Hepatocyte (in vitro differentiated cells): ENCODE measurements around the gene MICAL2. TPM values are rescaled to one million over a fixed set of nuclear protein-coding genes. Genes with fewer than 3 reads are reported as not detected.

Experiments used
- DNase-seq: peaks from one replicate; pipeline ENCODE4 v3.0.0-alpha.2; 2016; ENCODE audit warnings: low spot score
- H2AFZ ChIP-seq: fragments of 200-600 bp; sonication (generic); 2 replicates; pipeline ENCODE4 v1.6.0; 2016; ENCODE audit warnings: antibody characterized with exemption, mild to moderate bottlenecking
- H3K27ac ChIP-seq: fragments of 200-600 bp; sonication (generic); 2 replicates; pipeline ENCODE4 v1.5.1; 2016; ENCODE audit warnings: mild to moderate bottlenecking
- H3K27me3 ChIP-seq: fragments of 200-600 bp; sonication (generic); 2 replicates; pipeline ENCODE4 v1.6.1; 2016
- H3K36me3 ChIP-seq: fragments of 200-600 bp; sonication (generic); replicated peaks from 2 replicates; pipeline ENCODE4 v1.5.1; 2016; ENCODE audit warnings: low read depth; ENCODE audit not compliant: insufficient read depth
- H3K4me1 ChIP-seq: fragments of 200-600 bp; sonication (generic); 2 replicates; pipeline ENCODE4 v1.5.1; 2016; ENCODE audit warnings: mild to moderate bottlenecking, moderate library complexity; ENCODE audit not compliant: insufficient read depth
- H3K4me2 ChIP-seq: fragments of 200-600 bp; sonication (generic); 2 replicates; pipeline ENCODE4 v1.6.0; 2016
- H3K4me3 ChIP-seq: fragments of 200-600 bp; sonication (generic); 2 replicates; pipeline ENCODE4 v1.5.1; 2016; ENCODE audit warnings: mild to moderate bottlenecking
- H3K79me2 ChIP-seq: fragments of 200-600 bp; sonication (generic); 2 replicates; pipeline ENCODE4 v1.6.0; 2017; ENCODE audit warnings: mild to moderate bottlenecking
- H3K9me2 ChIP-seq: fragments of 200-600 bp; sonication (generic); replicated peaks from 2 replicates; pipeline ENCODE4 v1.6.0; 2017; ENCODE audit warnings: mild to moderate bottlenecking; ENCODE audit not compliant: insufficient read depth
- H3K9me3 ChIP-seq: fragments of 200-600 bp; sonication (generic); 2 replicates; pipeline ENCODE4 v1.5.1; 2016; ENCODE audit warnings: low read depth, mild to moderate bottlenecking
- H4K20me1 ChIP-seq: fragments of 200-600 bp; sonication (generic); 2 replicates; pipeline ENCODE4 v1.6.0; 2016; ENCODE audit warnings: mild to moderate bottlenecking; ENCODE audit not compliant: insufficient read depth, poor library complexity, severe bottlenecking
- EZH2 ChIP-seq: fragments of 200-600 bp; sonication (generic); IDR thresholded peaks from 2 replicates; pipeline ENCODE4 v1.6.1; 2016; ENCODE audit warnings: antibody characterized with exemption, mild to moderate bottlenecking, borderline replicate concordance
- EZH2phosphoT487 ChIP-seq: fragments of 200-600 bp; sonication (generic); IDR thresholded peaks from one replicate; pipeline ENCODE4 v1.6.1; 2018; ENCODE audit warnings: antibody characterized with exemption, mild to moderate bottlenecking, low read depth, moderate library complexity; ENCODE audit not compliant: unreplicated experiment, severe bottlenecking
- WGBS: methylation state at CpG from one replicate; pipeline ENCODE4 v1.1.6; 2016; ENCODE audit warnings: low lambda C conversion rate; ENCODE audit errors: missing lambda C conversion rate; 5-methylcytosine and 5-hydroxymethylcytosine counted together
- polyA plus RNA-seq: library from polyadenylated mRNA; unstranded; fragments of >200 nt; fragmentation: Nextera tagmentation; extraction: Ambion mirVana; gene quantifications from 2 replicates; pipeline ENCODE4 v1.2.1, GENCODE V29; 2016
- total RNA-seq: library from RNA; depleted of rRNA; stranded (reverse); fragments of >200 nt; gene quantifications from 2 replicates; pipeline ENCODE4 v1.2.3, GENCODE V29; 2014
- TF ChIP-seq, protein P1 (sequence below): fragments of 200-600 bp; sonication (generic); IDR thresholded peaks from 2 replicates; pipeline ENCODE4 v1.5.1; 2016; ENCODE audit warnings: antibody characterized with exemption, mild to moderate bottlenecking; ENCODE audit not compliant: poor library complexity

The MICAL2 gene
- total and polyA plus RNA-seq, 2 experiments from 2014 or later: 36.8 to 56.0 TPM

DNA sequence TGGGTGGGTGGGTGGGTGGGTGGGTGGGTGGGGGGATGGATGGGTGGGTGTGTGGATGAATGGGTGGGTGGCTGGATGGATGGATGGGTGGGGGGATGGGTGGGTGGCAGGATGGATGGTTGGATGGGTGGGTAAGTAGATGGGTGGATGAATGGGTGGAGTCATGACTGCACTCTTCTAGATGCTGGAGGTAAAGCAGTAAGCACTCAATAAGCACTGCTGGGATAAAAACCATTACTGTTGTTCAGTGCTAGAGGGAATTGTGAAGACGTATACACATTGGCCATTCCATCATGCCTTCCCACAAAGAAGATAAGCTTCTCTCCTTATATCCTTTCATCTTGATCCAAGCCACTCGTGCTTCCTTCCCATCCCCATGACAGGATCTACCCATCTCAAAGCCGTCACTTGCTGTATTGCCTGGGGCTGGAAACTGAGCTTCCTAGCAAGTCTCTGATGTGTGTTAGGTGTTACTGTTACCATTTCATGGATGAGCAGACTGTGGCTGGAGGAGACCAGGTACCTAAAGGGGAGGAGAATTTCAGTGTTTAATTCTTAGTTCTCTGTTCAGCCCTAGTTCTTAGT lies 74.8 kb downstream of the MICAL2 start:
- H3K79me2 ChIP-seq: peaks cover 11% of the 10 kb centered on the region

DNA sequence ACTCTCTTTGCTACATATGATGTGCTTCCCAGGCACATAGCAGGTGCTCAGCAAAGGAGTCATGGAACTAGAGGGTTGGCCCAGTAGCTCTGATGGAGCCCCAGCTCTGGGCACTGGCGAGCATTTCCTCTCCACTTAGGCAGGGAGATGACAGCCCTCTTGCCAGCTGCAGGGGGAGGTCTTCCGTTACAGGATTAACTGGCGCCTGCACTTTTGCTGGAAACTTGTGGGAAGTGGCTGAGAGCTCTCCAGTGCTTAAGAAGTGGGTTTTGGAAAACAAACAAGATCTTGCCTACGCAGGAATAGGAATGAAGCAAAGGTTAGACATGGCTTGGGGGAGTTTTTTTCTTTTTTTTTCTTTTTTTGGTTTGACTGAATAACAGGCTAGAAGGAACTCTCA lies 75.5 kb downstream of the MICAL2 start:
- Histone ChIP-seq H3K9me3 (no peaks in the 10 kb centered on the region), H3K9me2 (no peaks in the 10 kb centered on the region), H4K20me1 (no peaks in the 10 kb centered on the region), H3K4me3 (no peak overlapping the region), H3K27ac (peak overlapping the region; percentile 13), H3K36me3 (no peaks in the 10 kb centered on the region), H2AFZ (no peak overlapping the region), H3K79me2 (peaks cover 11% of the 10 kb centered on the region), H3K27me3 (no peaks in the 10 kb centered on the region), H3K4me1 (peaks cover 16% of the 10 kb centered on the region), H3K4me2 (no peak overlapping the region)
- WGBS: 48% methylated on average over 4 of the region's 4 CpGs
- DNase-seq: peak; percentile 51
- TF ChIP-seq EZH2phosphoT487: no peak
- TF ChIP-seq, protein P1, sequence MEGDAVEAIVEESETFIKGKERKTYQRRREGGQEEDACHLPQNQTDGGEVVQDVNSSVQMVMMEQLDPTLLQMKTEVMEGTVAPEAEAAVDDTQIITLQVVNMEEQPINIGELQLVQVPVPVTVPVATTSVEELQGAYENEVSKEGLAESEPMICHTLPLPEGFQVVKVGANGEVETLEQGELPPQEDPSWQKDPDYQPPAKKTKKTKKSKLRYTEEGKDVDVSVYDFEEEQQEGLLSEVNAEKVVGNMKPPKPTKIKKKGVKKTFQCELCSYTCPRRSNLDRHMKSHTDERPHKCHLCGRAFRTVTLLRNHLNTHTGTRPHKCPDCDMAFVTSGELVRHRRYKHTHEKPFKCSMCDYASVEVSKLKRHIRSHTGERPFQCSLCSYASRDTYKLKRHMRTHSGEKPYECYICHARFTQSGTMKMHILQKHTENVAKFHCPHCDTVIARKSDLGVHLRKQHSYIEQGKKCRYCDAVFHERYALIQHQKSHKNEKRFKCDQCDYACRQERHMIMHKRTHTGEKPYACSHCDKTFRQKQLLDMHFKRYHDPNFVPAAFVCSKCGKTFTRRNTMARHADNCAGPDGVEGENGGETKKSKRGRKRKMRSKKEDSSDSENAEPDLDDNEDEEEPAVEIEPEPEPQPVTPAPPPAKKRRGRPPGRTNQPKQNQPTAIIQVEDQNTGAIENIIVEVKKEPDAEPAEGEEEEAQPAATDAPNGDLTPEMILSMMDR: no peak
- TF ChIP-seq EZH2: no peak

More for the DNA sequence above, 74.8 kb downstream of the MICAL2 start:
- WGBS: 76% methylated on average over 3 of the region's 3 CpGs
- H2AFZ ChIP-seq: no peak overlapping the region
- H4K20me1 ChIP-seq: no peaks in the 10 kb centered on the region
- TF ChIP-seq, protein P1: no peak
- TF ChIP-seq EZH2 (no peak), EZH2phosphoT487 (no peak)
- H3K9me3 ChIP-seq: no peaks in the 10 kb centered on the region
- peak overlapping the region; percentile 13 for H3K27ac ChIP-seq
- H3K4me2 ChIP-seq: no peak overlapping the region
- no peak for DNase-seq
- no peaks in the 10 kb centered on the region for H3K36me3 ChIP-seq
- no peaks in the 10 kb centered on the region for H3K9me2 ChIP-seq
- no peak overlapping the region for H3K4me3 ChIP-seq
- H3K4me1 ChIP-seq: peaks cover 16% of the 10 kb centered on the region
- H3K27me3 ChIP-seq: no peaks in the 10 kb centered on the region

DNA sequence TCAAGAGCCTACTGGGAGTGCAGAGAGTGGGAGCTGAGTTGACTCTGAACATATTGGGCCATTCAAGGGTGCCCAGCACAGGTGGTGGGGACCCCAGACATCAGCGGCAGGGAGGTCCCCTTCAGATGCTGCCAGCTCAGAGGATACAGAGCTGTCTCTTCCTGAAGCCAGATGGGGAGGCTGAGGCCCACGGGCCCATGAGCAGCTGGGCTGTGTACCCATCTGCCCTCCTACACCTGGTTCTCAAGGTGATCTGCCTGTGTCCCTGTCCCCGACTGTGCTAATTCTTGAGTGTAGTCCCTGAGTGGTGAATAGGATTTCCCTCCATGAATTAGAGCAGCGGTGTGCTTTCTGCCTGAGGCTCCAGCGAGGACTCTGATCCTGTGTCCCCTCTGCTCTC lies 76.3 kb downstream of the MICAL2 start:
- Histone ChIP-seq H3K9me3 (no peaks in the 10 kb centered on the region), H3K4me2 (no peak overlapping the region), H3K27ac (no peak overlapping the region), H3K9me2 (no peaks in the 10 kb centered on the region), H3K27me3 (no peaks in the 10 kb centered on the region), H3K4me3 (no peak overlapping the region), H3K79me2 (peaks cover 4% of the 10 kb centered on the region), H2AFZ (no peak overlapping the region), H3K36me3 (no peaks in the 10 kb centered on the region), H3K4me1 (peaks cover 16% of the 10 kb centered on the region), H4K20me1 (no peaks in the 10 kb centered on the region)
- 82% methylated on average over 5 of the region's 5 CpGs for WGBS
- TF ChIP-seq, protein P1: no peak
- TF ChIP-seq EZH2 (no peak), EZH2phosphoT487 (no peak)
- DNase-seq: no peak

DNA sequence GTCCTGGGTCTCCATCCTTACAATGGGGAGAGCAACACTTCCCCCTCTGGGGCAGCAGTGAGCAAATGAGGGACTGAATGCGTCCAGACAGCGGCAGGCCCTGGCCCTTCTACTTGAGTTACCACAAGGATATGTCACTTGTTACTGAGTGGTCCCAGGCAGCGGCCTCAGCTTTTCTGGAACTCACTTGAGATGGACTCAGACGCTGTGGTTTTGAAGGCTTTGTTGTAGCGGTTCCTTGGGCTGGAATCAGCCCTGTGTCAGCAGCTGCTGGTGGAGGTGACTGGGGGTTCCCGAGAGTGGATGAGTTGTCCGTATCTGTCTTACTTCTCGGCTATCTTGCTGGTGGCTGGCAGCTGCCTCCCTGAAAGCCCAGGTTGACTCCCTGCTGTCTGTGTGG lies 77.0 kb downstream of the MICAL2 start:
- no peak overlapping the region for H3K27ac ChIP-seq
- H3K79me2 ChIP-seq: peaks cover 4% of the 10 kb centered on the region

More for the DNA sequence above, 77.0 kb downstream of the MICAL2 start:
- TF ChIP-seq EZH2phosphoT487 (no peak), EZH2 (no peak)
- TF ChIP-seq, protein P1: no peak
- Histone ChIP-seq H3K27me3 (no peaks in the 10 kb centered on the region), H3K36me3 (no peaks in the 10 kb centered on the region), H3K9me2 (no peaks in the 10 kb centered on the region), H3K4me2 (no peak overlapping the region), H3K4me3 (no peak overlapping the region), H3K4me1 (peaks cover 14% of the 10 kb centered on the region), H3K9me3 (no peaks in the 10 kb centered on the region), H2AFZ (no peak overlapping the region), H4K20me1 (no peaks in the 10 kb centered on the region)
- 78% methylated on average over 8 of the region's 8 CpGs for WGBS
- DNase-seq: no peak
